ENCODE results near the gene WASF3.

Gene WASF3

DNA sequence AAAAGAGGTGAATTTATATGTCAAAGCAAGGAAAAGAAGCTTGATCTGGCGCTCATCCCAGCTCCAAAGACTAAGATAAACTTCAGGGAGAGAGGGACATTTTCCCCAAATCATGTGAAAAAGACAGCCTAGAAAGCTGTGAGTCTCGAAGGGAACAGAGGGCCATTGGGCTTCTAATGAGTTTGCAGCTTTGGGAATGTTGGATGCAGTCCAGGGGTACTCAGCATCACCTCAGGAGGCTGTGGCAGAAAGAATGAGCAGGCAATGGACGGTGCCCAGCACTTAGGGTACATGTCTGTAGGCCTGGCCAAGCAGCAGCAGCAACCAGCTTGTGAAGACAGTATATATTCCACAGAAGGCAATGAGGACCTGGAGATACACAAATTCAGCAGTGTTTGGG is 25.7 kb upstream of the WASF3 start:
- H3K4me3 ChIP-seq (ENCODE audit: low read length): no peak overlapping the region
- DNase-seq (ENCODE audit: low read depth): no peak

DNA sequence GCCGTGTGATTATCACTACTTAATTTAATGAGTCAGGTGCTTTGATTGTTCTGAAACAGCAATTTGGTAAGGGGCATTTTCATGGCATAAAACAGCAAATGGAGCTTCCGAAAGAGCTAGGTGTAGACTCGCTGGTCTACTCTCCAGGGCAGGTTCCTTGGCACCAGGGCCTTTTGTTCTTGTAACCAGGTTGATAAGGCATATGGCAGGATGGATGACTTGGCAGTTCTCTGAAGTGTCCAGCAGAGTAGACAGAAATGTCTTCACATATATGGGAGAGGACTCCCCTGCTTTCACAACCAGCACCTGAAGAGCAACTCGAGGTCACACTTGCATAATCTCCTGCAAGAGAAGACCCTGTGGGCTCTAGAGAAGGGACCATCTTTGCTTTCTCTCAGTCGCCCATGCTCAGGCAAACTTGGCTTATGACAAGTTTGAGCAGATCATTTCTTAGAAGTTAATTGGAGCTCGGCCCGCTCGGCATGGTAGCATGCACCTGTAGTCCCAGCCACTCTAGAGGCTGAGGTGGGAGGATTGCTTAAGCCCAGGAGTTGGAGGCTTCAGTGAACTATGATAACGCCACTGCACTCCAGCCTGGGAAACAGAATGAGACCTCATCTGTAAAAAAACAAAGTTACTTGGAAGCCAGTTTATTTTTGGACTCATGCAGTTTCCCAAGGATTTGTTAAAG is 23.3 kb upstream of the WASF3 start:
- no peak overlapping the region for H3K4me3 ChIP-seq (ENCODE audit: low read length)
- DNase-seq (ENCODE audit: low read depth): no peak
- TF ChIP-seq, protein P1, sequence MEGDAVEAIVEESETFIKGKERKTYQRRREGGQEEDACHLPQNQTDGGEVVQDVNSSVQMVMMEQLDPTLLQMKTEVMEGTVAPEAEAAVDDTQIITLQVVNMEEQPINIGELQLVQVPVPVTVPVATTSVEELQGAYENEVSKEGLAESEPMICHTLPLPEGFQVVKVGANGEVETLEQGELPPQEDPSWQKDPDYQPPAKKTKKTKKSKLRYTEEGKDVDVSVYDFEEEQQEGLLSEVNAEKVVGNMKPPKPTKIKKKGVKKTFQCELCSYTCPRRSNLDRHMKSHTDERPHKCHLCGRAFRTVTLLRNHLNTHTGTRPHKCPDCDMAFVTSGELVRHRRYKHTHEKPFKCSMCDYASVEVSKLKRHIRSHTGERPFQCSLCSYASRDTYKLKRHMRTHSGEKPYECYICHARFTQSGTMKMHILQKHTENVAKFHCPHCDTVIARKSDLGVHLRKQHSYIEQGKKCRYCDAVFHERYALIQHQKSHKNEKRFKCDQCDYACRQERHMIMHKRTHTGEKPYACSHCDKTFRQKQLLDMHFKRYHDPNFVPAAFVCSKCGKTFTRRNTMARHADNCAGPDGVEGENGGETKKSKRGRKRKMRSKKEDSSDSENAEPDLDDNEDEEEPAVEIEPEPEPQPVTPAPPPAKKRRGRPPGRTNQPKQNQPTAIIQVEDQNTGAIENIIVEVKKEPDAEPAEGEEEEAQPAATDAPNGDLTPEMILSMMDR (conservative IDR thresholded peaks at IDR 0.05; ENCODE audit: low read depth, low read length): no peak

More for the DNA sequence above, 25.7 kb upstream of the WASF3 start:
- TF ChIP-seq, protein P1 (conservative IDR thresholded peaks at IDR 0.05; ENCODE audit: low read depth, low read length): no peak

DNA sequence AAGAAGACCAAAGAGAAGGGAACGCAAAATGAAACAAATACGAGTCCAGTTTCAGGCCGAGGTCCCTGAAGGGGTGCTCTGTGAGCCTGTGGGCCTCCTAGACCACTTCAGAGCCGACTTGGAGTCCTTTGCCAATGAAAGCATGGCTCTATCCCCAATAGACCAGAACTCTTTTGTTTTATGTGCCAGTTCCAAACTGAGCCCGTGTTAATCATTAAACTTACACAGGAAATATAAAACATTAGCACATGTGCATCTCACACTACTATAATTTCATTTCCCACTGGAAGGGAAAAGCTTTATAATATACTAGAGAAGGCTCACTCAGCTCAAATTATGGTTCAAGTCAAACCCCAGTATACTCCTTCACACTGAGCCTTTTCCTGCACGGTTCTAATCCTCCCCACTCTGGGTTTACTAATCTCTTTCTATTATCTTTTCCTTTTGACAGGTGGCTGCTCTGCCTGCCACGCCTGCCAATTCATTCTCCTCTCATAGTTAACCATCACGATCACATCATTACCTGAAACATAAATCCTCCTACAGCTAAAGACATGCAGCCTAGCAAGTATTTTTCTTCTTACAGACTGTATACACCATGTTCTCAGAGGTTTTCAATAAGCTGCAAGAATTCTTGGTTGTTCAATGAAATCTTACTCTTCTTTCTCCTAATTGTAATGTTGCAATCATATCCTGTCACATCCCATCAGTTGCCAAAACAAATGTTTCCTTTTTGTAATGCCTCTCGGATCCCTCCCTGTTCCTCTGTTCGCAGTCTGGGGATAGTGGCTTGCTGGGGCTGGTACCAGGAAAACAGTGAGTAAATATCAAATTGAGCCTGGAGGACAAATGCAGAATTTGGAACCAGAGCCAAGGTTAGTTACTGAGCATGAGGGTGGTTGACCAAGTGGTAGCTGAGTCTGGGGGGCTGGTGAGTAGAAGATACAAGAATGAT is 18.8 kb upstream of the WASF3 start:
- no peak for DNase-seq (ENCODE audit: low read depth)
- TF ChIP-seq, protein P1 (conservative IDR thresholded peaks at IDR 0.05; ENCODE audit: low read depth, low read length): no peak
- H3K4me3 ChIP-seq (ENCODE audit: low read length): no peak overlapping the region

DNA sequence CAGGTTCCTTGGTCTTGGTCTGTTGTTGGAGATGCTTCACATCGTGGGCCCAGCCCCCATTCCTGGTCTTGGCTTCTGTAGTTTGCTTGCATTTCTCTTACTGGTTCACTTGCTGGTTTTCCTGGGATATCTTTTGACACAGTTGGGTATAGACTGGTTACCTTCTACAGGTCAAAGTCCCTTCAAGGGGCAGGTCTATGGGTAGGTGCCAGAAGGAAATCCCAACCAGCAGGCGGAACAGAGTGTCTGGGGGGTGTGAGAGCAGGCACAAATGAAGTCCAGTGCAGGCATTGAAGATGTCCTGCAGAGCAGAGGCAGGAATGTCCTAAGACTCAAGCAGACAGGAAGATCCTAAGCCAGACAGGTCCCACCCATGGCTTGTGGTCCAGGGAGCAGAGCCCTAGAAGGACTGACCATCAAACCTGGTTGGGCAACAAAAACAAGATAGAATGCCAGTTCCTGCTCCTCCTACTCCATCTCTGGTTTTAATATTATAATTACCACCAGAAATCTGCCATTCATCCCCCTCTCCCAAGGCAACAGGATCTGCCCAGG is 17.7 kb upstream of the WASF3 start:
- TF ChIP-seq, protein P1 (conservative IDR thresholded peaks at IDR 0.05; ENCODE audit: low read depth, low read length): no peak
- H3K4me3 ChIP-seq (ENCODE audit: low read length): no peak overlapping the region
- no peak for DNase-seq (ENCODE audit: low read depth)

DNA sequence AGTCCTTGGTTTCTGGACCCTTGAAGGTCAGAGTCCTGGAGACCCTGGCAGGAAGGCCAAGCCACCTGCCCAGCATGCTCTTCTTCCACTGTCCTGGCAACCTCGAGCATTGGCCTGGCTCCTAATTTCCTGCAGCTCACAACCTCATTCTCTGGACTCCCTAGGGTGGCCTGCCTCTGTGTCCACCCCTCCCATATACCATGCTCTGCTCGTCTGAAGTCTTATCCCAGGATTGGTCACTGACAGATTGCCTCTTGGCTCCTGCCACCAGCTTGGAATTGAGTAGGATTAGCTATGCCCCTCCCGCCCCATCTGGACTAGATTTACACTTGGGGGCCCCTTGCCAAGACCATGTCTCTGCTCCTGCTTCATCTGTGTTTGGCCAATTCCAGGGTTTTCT is 17.1 kb upstream of the WASF3 start:
- TF ChIP-seq, protein P1 (conservative IDR thresholded peaks at IDR 0.05; ENCODE audit: low read depth, low read length): no peak
- no peak for DNase-seq (ENCODE audit: low read depth)

DNA sequence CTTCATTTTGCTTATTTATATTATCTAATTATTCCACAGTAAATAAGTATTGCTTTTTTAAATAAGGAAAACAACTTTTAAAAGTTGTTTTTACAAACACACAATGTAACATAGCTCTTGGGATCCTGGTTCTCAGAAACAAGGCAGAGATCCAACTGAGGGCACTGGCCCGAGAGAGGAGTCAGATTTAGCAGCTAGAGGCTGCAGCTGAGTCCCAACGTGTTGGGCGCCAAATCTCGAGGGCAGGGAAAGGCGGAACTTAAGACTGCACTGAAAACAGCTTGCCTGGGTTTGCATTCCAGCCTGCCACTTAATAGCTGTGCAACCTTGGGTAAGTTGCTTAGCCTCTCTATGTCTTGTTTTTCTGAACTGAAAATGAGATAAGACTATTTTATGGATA is 16.4 kb upstream of the WASF3 start:
- no peak overlapping the region for H3K4me3 ChIP-seq (ENCODE audit: low read length)
- TF ChIP-seq, protein P1 (conservative IDR thresholded peaks at IDR 0.05; ENCODE audit: low read depth, low read length): no peak
- no peak for DNase-seq (ENCODE audit: low read depth)

More for the DNA sequence above, 17.1 kb upstream of the WASF3 start:
- H3K4me3 ChIP-seq (ENCODE audit: low read length): no peak overlapping the region

All from retinal pigment epithelial cell (primary cell).